ENCODE measurements around the gene EPHB3.

DNA sequence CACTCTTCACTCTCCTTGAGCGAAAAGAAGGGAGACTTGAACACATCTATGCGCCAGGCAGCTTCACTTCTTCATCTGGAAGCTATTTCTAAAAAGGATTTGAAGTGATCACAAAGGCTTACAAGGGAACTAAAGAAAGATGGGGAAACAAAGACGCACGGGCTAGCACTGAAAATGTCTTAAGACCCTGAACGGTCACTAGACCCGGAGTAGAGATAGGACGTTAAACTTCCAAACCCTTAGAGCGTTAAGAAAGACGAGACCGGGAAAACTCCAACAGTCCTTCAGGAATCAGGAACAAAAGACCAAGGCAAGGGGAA, 47.5 kb upstream of the EPHB3 start:
- TF ChIP-seq, protein P1, sequence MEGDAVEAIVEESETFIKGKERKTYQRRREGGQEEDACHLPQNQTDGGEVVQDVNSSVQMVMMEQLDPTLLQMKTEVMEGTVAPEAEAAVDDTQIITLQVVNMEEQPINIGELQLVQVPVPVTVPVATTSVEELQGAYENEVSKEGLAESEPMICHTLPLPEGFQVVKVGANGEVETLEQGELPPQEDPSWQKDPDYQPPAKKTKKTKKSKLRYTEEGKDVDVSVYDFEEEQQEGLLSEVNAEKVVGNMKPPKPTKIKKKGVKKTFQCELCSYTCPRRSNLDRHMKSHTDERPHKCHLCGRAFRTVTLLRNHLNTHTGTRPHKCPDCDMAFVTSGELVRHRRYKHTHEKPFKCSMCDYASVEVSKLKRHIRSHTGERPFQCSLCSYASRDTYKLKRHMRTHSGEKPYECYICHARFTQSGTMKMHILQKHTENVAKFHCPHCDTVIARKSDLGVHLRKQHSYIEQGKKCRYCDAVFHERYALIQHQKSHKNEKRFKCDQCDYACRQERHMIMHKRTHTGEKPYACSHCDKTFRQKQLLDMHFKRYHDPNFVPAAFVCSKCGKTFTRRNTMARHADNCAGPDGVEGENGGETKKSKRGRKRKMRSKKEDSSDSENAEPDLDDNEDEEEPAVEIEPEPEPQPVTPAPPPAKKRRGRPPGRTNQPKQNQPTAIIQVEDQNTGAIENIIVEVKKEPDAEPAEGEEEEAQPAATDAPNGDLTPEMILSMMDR (IDR thresholded peaks at IDR 0.05): no peak
- TF ChIP-seq POLR2A (IDR thresholded peaks at IDR 0.05): no peak

Data from heart left ventricle (tissue), 13 donors.